GM19397 (cell line): ENCODE data around the gene DHX15.

Experiments used
- ATAC-seq: cut with Tn5 transposase; IDR thresholded peaks from one replicate; pipeline ENCODE4 v1.9.1; 2021; ENCODE audit warnings: mild to moderate bottlenecking, moderate library complexity; ENCODE audit not compliant: unreplicated experiment

DHX15 gene

GRCh38 chr4:24583451-24584210 lies 723 bp downstream of the DHX15 start:
- ATAC-seq = peak; percentile 23

DNA sequence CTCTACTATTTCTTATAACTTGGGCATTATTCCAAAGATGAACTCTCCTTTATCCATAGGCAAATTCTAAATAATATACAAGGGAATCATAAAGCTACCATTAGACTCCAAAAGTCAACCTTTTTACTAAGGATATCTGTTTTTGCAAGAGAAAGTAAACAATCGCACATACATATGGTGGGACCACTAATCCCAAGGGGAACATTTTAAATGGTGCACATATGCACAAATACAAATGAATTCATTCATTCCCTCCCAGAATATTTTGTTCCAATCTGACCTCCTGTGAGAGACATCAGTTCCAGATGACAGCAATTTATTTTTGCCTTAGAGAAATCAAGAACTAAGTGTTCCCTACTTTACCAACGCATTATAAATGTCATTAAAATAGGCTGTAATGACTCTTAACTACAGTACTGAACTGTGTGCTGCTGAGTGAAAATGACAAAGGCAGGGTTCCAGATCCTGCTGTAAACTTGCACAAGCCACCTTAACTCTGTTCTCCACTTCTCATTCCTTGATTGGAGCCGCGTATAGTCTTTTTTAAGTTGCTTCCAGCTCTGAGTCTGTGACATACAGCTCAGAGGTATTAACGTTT lies 2.0 kb downstream of the DHX15 start:
- no peak for ATAC-seq

DNA sequence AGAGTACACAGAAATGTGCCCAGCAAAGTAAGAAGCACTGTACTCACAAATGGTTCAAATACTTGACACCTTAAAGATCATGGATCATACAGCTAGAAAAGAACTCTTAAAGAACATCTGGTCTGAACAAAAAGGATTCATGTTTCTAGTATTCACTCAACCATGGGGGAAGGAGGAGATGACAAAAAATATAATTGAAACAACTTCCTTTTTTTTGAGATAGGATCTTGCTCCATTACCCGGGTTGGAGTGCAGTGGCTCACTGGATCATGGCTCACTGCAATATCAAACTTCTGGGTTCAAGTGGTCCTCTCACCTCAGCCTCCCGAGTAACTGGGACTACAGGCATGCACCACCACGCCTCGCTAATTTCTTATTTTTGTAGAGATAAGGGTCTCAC lies 6.0 kb downstream of the DHX15 start:
- ATAC-seq = no peak

- no peak for ATAC-seq
Measured at GRCh38 chr4:24576276-24576675, 8.1 kb downstream of the DHX15 start.

- no peak for ATAC-seq
Measured at GRCh38 chr4:24574236-24574635, 10.1 kb downstream of the DHX15 start.

GRCh38 chr4:24573582-24573981 lies 10.8 kb downstream of the DHX15 start:
- no peak for ATAC-seq

- no peak for ATAC-seq
Measured at GRCh38 chr4:24570574-24571236, 13.6 kb downstream of the DHX15 start.

GRCh38 chr4:24570172-24570571 lies 14.2 kb downstream of the DHX15 start:
- ATAC-seq = no peak

- no peak for ATAC-seq
Measured at GRCh38 chr4:24569662-24570061, 14.7 kb downstream of the DHX15 start.

DNA sequence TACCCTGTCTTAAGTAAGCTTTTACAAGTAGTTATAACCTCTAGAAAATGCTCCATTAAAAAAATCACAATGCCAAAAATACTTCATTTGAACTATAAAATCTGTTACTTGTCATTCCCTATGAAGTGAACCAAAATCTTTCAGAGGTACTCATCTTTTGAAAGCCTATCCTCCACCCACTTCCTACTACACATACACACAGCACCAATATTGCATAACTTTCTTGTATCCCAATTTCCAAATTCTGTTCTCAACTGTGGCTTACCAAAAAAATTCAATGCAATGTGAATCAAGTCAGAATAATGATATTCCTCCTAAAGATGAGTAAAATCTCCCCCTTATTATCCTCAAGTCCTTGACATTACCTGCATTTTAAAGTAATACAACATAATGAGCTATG lies 15.9 kb downstream of the DHX15 start:
- no peak for ATAC-seq

DNA sequence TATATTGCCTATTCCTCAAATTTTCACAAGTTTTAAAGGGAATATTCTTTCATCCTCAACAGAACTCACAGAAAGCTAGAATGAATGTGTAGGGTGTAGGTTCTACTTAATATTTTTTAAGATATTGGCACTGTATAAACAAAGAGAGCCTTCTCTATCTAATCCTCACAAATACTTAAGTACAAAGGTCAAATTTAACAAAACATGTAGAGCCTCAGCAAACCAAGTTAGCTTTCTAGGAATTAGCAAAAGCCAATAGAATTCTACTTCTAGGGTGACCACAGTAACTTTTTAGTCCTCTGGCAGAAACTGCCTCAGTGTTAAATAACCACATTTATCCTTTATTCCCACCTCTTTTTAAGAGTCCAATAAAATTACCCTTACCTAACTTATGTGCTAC lies 19.3 kb downstream of the DHX15 start:
- ATAC-seq = no peak

DNA sequence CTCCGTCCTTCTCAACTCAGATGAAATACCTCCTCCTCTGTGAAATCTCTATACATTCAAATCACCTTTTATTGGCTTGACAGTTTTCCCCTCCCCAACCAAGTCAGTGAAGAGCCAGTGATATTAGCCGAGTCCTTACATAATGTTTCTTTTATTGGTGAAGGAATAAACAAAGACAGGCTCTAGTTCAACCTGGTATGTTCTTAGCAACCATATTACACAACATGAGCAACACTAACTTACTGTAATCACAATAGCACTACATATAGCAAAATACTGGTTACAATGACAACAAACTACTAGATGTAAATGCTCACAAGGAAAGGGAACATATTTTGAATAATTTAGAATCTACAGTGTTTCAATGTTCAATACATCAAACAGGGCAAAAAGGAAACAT lies 19.9 kb downstream of the DHX15 start:
- no peak for ATAC-seq

- ATAC-seq = no peak
Measured at GRCh38 chr4:24561438-24562139, 22.8 kb downstream of the DHX15 start.

DNA sequence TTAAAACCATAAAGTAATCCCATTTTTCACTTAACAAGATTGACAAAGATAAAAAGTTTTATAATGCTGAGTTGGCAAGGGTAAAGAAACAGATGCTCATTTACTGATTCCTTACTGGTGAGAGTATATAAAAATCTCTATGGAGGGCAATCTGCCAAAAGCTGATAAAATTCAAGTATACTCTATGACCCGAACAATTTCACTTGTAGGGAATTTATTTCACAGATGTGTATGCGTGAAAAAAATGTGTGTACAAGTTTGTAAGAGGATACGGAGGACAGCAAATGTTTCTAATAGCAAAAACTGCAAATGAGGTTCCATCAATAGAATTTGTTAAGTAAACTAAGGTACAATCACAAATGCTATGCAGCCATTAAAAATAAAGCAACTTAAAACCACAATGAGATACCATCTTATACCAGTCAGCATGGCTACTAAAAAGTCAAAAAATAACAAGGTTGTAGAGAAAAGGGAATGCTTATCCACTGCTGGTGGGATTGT lies 23.4 kb downstream of the DHX15 start:
- no peak for ATAC-seq

GRCh38 chr4:24559889-24560288 lies 24.5 kb downstream of the DHX15 start:
- ATAC-seq = no peak

DNA sequence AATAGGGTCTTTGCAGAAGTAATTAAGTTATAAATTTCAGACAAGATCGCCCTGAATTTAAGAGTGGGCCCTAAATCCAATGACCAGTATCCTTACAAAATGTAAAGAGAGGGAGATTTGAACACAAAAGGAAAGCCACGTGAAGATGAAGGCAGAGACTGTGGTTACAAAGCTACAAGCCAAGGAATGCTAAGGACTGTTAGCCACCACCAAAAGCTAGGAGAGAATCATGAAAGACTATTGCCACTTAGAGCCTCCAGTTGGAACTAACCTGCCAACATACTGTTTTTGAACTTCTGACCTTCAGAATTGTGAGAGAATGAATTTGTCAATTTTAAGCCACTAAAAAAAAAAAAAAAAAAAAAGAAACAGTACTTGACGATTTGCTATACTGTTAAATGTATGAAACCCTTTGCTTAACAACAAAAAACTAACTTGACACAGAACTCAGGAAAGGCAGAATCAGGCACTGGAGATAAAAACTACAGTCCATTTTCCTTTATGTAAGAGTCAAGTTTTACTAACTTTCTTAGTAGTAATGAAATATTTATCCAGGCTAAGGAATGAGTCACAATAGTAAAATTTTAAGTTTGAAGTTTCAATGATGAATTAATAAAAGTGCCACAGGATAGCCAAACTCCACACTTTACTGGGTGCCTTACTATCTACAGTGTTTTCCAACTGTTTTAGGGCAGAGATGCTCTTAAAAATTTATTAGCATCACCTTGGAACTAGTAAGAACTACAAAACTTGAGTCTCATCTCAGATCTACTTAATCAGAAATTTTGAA lies 25.1 kb downstream of the DHX15 start:
- ATAC-seq = no peak

DNA sequence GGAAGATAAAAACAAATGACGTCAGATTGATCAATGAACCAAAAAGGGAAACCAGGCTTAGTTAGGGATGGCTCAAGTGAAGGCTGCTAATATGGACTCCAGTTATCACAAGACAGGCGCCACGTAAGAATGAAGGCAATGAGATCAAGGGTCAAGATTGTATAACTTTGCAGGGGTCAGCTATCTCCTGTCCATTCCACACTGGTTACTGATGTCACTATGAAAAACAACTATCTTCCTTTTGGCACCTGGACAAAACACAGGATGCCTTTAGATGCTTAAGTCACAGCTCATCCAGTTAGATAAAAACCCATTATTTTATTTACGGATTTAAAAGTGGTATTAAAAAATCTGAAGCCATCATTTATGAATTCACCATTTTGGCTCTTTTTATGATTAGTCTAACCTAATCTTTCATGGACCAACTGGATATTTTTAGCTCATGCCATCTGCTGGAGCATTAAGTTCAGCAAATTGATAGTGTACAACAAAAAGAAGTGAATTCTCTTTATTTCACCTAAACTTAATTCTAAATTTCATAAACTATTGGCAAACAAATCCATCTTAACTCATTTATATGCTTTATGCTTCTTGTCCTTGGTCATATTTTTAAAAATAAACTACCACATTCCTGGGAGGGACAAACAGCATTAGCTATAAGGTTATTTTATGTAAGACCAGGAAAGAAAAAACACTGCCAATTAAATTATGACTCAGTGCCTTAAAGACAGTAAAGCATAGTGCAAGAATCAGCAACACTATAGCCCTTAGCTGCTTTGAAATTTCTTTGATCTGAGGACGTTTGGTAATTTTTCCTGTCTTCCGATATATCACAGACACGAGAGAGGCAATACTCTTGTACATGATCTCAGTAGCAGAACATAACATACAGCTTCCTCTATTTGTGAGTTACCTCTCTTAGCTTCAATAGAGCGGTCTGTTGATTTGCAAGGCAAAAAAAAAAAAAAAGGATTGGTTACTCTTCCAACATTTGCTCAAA lies 27.0 kb downstream of the DHX15 start:
- ATAC-seq = no peak

DNA sequence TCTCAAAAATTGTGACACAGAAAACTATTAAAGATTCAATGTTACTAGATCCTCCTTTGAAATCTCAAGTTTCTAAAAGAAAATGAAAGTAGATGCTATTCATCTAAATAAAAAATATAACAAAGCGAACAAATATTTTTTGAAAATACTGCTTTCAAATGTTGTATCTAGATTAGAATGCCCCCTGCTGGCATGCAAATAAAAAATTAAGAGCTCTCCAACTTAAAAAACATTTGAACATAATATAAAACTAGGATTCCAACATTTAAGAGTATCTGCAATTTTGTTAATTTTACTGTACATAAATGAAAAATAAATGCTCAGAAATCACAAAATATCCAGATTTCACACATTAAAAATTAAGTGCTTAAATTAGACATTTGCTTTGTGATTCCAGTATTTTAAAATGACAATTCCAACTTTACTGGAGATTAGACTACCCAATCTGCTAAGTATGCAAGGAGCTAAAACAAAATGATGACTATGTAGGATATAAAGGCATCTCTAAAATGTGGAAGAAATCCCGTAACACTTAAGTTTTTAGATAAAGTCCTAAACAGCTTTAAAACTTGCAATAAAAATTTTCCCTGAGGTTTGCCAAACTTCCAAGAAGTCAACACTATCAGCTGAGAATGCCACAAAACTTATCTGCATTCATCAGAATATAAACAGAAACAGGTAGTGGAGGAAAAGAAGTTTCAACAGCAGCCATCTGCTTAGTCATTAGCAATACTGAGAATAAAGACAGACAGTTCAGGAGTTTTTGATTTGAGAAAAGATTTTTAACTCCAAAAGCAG lies 32.7 kb downstream of the DHX15 start:
- no peak for ATAC-seq
